CD14-positive monocyte (primary cell): Measurements from ENCODE around the gene SYT13. TPM values are rescaled to one million over a fixed set of nuclear protein-coding genes. Genes with fewer than 3 reads are reported as not detected.

Experiments used
- DNase-seq, 3 donors: peaks; one replicate each; pipeline ENCODE4 v3.0.0-alpha.2; 2011 to 2022
- H2AFZ ChIP-seq: 2 replicates; pipeline ENCODE4 v1.6.0; 2012; ENCODE audit warnings: mild to moderate bottlenecking, low read depth, low read length, inconsistent platforms; ENCODE audit not compliant: insufficient read depth, poor library complexity, severe bottlenecking
- H3K27ac ChIP-seq, 2 donors: 1 replicate in 1 of 2; 2 replicates in 1 of 2; pipeline ENCODE4 v1.5.1; 2012 to 2013; ENCODE audit warnings: low read length in 2 of 2, control low read depth in 1 of 2, inconsistent platforms in 1 of 2, low read depth in 1 of 2, mild to moderate bottlenecking in 1 of 2
- H3K27me3 ChIP-seq, 2 donors: one replicate each; pipeline versions ENCODE4 v1.6.0 to v1.6.1; 2011 to 2013; ENCODE audit warnings: low read length in 2 of 2; ENCODE audit not compliant: control insufficient read depth in 2 of 2, insufficient read depth in 2 of 2
- H3K36me3 ChIP-seq, 2 donors: replicated peaks in 1 of 2; 1 replicate in 1 of 2; 2 replicates in 1 of 2; pipeline versions ENCODE4 v1.5.1 to v1.6.1; 2012 to 2013; ENCODE audit warnings: low read length in 2 of 2, control low read depth in 1 of 2, inconsistent platforms in 1 of 2, mild to moderate bottlenecking in 1 of 2; ENCODE audit not compliant: insufficient read depth in 2 of 2, control insufficient read depth in 1 of 2
- H3K4me1 ChIP-seq, 2 donors: 1 replicate in 1 of 2; 2 replicates in 1 of 2; pipeline versions ENCODE4 v1.5.1 to v1.6.1; 2012 to 2013; ENCODE audit warnings: low read length in 2 of 2, control low read depth in 1 of 2, inconsistent platforms in 1 of 2, mild to moderate bottlenecking in 1 of 2, moderate library complexity in 1 of 2; ENCODE audit not compliant: insufficient read depth in 2 of 2, control insufficient read depth in 1 of 2
- H3K4me2 ChIP-seq: replicated peaks from 2 replicates; pipeline ENCODE3; 2012; ENCODE audit warnings: low read length, moderate library complexity, mild to moderate bottlenecking; ENCODE audit not compliant: poor library complexity, severe bottlenecking; ENCODE audit errors: extremely low read depth
- H3K4me3 ChIP-seq, 3 experiments: fragments of 200-600 bp in 1 of 3; sonication (generic) in 1 of 3; replicated peaks in 1 of 3; 1 replicate in 2 of 3; 2 replicates in 1 of 3; pipeline ENCODE4 v1.5.1; 2011 to 2013; ENCODE audit warnings: low read length in 3 of 3, mild to moderate bottlenecking in 3 of 3, control low read depth in 2 of 3, low read depth in 2 of 3, inconsistent platforms in 1 of 3, moderate library complexity in 1 of 3
- H3K79me2 ChIP-seq: 2 replicates; pipeline ENCODE4 v1.6.0; 2012; ENCODE audit warnings: mild to moderate bottlenecking, control low read depth, inconsistent platforms, low read length, moderate library complexity; ENCODE audit not compliant: insufficient read depth
- H3K9ac ChIP-seq: 2 replicates; pipeline ENCODE4 v1.6.0; 2017; ENCODE audit warnings: low read length, mild to moderate bottlenecking; ENCODE audit not compliant: insufficient read depth, poor library complexity, severe bottlenecking
- H3K9me3 ChIP-seq, 2 donors: replicated peaks in 1 of 2; 1 replicate in 1 of 2; 2 replicates in 1 of 2; pipeline versions ENCODE4 v1.5.1 to v1.6.1; 2012 to 2013; ENCODE audit warnings: low read length in 2 of 2, control low read depth in 1 of 2; ENCODE audit not compliant: control insufficient read depth in 1 of 2, insufficient read depth in 1 of 2
- H4K20me1 ChIP-seq: 2 replicates; pipeline ENCODE4 v1.6.0; 2012; ENCODE audit warnings: mild to moderate bottlenecking, low read length, control low read depth, moderate library complexity; ENCODE audit not compliant: insufficient read depth
- H3K27ac Mint-ChIP-seq, 7 donors: one replicate each; pipeline ENCODE4 v1.8.0; 2020; ENCODE audit warnings: mild to moderate bottlenecking in 7 of 7, mixed read lengths in 7 of 7, moderate library complexity in 6 of 7, inconsistent platforms in 2 of 7
- H3K27me3 Mint-ChIP-seq, 3 donors: one replicate each; pipeline ENCODE4 v1.8.0; 2021 to 2022; ENCODE audit warnings: low read depth in 3 of 3, mild to moderate bottlenecking in 3 of 3, mixed read lengths in 3 of 3, moderate library complexity in 3 of 3, inconsistent platforms in 1 of 3
- H3K36me3 Mint-ChIP-seq, 2 donors: one replicate each; pipeline ENCODE4 v1.8.0; 2020; ENCODE audit warnings: mixed read lengths in 2 of 2, inconsistent platforms in 1 of 2, mild to moderate bottlenecking in 1 of 2
- H3K4me1 Mint-ChIP-seq: one replicate; pipeline ENCODE4 v1.8.0; 2020; ENCODE audit warnings: mild to moderate bottlenecking, mixed read lengths
- H3K4me3 Mint-ChIP-seq, 2 donors: one replicate each; pipeline ENCODE4 v1.8.0; 2020; ENCODE audit warnings: mild to moderate bottlenecking in 2 of 2, mixed read lengths in 2 of 2, moderate library complexity in 1 of 2
- H3K9me3 Mint-ChIP-seq, 7 donors: one replicate each; pipeline ENCODE4 v1.8.0; 2020 to 2022; ENCODE audit warnings: mixed read lengths in 7 of 7, mild to moderate bottlenecking in 6 of 7, moderate library complexity in 6 of 7, inconsistent platforms in 2 of 7
- WGBS: methylation state at CpG from one replicate; pipeline ENCODE4 v1.1.5; 2013; ENCODE audit warnings: missing lambda C conversion rate; ENCODE audit not compliant: insufficient coverage; 5-methylcytosine and 5-hydroxymethylcytosine counted together
- intact Hi-C, 2 donors: fragments of 100-400 bp; cut with micrococcal nuclease; formaldehyde crosslinking; loops; one replicate each; pipeline versions ENCODE4 v1.15.0 to v1.15.1; 2023
- polyA plus RNA-seq, 3 donors: library from polyadenylated mRNA; depleted of rRNA in 1 of 3; unstranded in 2 of 3; stranded (reverse) in 1 of 3; fragments of 300-500 nt in 2 of 3; fragments of >200 nt in 1 of 3; fragmentation: Illumina TruSeq in 2 of 3; gene quantifications; 1 replicate in 2 of 3; 2 replicates in 1 of 3; pipeline ENCODE4 v1.2.3, GENCODE V29; 2012 to 2021
- TF ChIP-seq, protein P1 (sequence below): fragments of 200-600 bp; IDR thresholded peaks from one replicate; pipeline ENCODE4 v1.8.0; 2022; ENCODE audit warnings: antibody characterized with exemption, mild to moderate bottlenecking

The SYT13 gene
- polyA plus RNA-seq, 3 donors, result not detected

- intact Hi-C loops, result no loop called here
- Mint-ChIP-seq H3K36me3 (no peaks in the 10 kb centered on the region), H3K9me3 (peaks cover 0 to 4% (median under 1%) of the 10 kb centered on the region in 7 donors), H3K27ac (no peak overlapping the region), H3K4me1 (no peaks in the 10 kb centered on the region), H3K27me3 (peaks cover 0 to 8% (median 7%) of the 10 kb centered on the region in 3 donors), H3K4me3 (no peak overlapping the region)
- no peak overlapping the region for H3K9ac ChIP-seq
- no peaks in the 10 kb centered on the region for H4K20me1 ChIP-seq
- no peaks in the 10 kb centered on the region for H3K9me3 ChIP-seq
- no peak overlapping the region for H3K4me3 ChIP-seq
- H3K4me2 ChIP-seq, result no peak overlapping the region
- H3K79me2 ChIP-seq, result no peaks in the 10 kb centered on the region
- no peak overlapping the region for H2AFZ ChIP-seq
- DNase-seq, result no peak
- H3K4me1 ChIP-seq, result no peaks in the 10 kb centered on the region
- WGBS, result 91% methylated on average over 4 of the region's 7 CpGs
- no peak overlapping the region for H3K27ac ChIP-seq
- no peaks in the 10 kb centered on the region for H3K27me3 ChIP-seq
- H3K36me3 ChIP-seq, result no peaks in the 10 kb centered on the region
- TF ChIP-seq, protein P1, sequence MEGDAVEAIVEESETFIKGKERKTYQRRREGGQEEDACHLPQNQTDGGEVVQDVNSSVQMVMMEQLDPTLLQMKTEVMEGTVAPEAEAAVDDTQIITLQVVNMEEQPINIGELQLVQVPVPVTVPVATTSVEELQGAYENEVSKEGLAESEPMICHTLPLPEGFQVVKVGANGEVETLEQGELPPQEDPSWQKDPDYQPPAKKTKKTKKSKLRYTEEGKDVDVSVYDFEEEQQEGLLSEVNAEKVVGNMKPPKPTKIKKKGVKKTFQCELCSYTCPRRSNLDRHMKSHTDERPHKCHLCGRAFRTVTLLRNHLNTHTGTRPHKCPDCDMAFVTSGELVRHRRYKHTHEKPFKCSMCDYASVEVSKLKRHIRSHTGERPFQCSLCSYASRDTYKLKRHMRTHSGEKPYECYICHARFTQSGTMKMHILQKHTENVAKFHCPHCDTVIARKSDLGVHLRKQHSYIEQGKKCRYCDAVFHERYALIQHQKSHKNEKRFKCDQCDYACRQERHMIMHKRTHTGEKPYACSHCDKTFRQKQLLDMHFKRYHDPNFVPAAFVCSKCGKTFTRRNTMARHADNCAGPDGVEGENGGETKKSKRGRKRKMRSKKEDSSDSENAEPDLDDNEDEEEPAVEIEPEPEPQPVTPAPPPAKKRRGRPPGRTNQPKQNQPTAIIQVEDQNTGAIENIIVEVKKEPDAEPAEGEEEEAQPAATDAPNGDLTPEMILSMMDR, result no peak
These were observed 35.5 kb upstream of the SYT13 start for GRCh38 chr11:45321669-45322068.

DNA sequence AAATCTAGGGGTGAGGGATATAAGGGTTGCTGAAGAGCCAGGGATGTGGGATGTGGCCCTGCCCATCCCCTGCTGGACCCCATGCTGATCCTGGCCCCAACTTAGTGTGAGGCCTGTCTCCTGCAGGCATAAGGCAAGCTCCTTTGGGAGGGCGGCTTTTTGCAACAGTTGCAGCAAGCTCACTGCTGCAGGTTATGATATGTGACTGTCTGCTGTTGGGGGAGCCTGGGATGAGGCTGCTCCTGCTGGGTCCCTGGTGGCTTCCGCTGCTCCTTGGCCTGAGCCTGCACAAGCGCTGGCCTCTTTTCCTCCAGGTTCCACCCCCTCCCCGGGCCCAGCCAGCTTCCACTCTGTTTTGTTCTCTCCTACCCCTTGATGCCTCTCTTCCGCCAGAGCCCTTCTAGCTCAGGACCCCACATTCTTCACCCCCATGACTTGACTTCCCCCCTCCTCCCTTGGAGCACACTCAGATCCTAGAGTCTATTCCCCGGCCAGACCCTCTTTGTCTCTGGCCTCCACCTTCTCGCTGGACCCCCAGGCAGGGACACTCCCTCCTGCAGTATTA is 35.0 kb upstream of the SYT13 start:
- Histone ChIP-seq H3K4me2 (no peak overlapping the region), H3K27ac (no peak overlapping the region), H3K4me1 (no peaks in the 10 kb centered on the region), H3K4me3 (no peak overlapping the region), H3K9ac (no peak overlapping the region), H3K27me3 (no peaks in the 10 kb centered on the region), H3K79me2 (no peaks in the 10 kb centered on the region), H3K36me3 (no peaks in the 10 kb centered on the region), H3K9me3 (no peaks in the 10 kb centered on the region), H2AFZ (no peak overlapping the region), H4K20me1 (no peaks in the 10 kb centered on the region)
- intact Hi-C loops, result no loop called here
- H3K9me3 Mint-ChIP-seq, result peaks cover 0 to 3% (median 0%) of the 10 kb centered on the region in 7 donors
- H3K4me3 Mint-ChIP-seq, result no peak overlapping the region
- H3K27ac Mint-ChIP-seq, result no peak overlapping the region
- peaks cover 0 to 10% (median 6%) of the 10 kb centered on the region in 3 donors for H3K27me3 Mint-ChIP-seq
- DNase-seq, result no peak
- WGBS, result 78% methylated on average over 6 of the region's 7 CpGs
- H3K36me3 Mint-ChIP-seq, result no peaks in the 10 kb centered on the region
- no peaks in the 10 kb centered on the region for H3K4me1 Mint-ChIP-seq
- TF ChIP-seq, protein P1, result no peak
